BJ (cell line): Measurements from ENCODE around the gene SLC22A31. TPM values are rescaled to one million over a fixed set of nuclear protein-coding genes. Genes with fewer than 3 reads are reported as not detected.

Source experiments
- CTCF ChIA-PET: fragments of 350-600 bp; formaldehyde crosslinking; extraction: SDS; loops from one replicate; lab custom pipeline; 2021; ENCODE audit warnings: antibody characterized with exemption, inconsistent platforms; lab: Yijun Ruan, JAX
- POLR2A ChIA-PET: fragments of 300-600 bp; sonication (Branson Sonifier 250); formaldehyde crosslinking; extraction: SDS; loops from one replicate; lab custom pipeline; 2021; ENCODE audit warnings: antibody characterized with exemption; lab: Charles Lee
- DNase-seq: peaks from one replicate; pipeline ENCODE4 v3.0.0-alpha.2; 2011; ENCODE audit warnings: low read depth
- H3K27me3 ChIP-seq: 2 replicates; pipeline ENCODE4 v1.6.0; 2011; ENCODE audit warnings: low read length; ENCODE audit not compliant: control insufficient read depth, insufficient read depth
- H3K36me3 ChIP-seq: 2 replicates; pipeline ENCODE4 v1.5.1; 2011; ENCODE audit warnings: low read length; ENCODE audit not compliant: control insufficient read depth, insufficient read depth
- H3K4me3 ChIP-seq: 2 replicates; pipeline ENCODE4 v1.5.1; 2011; ENCODE audit warnings: low read depth, mild to moderate bottlenecking, control low read depth, low read length
- polyA plus RNA-seq: library from polyadenylated mRNA; depleted of rRNA; stranded (reverse); fragments of >200 nt; gene quantifications from 2 replicates; pipeline ENCODE4 v1.2.3, GENCODE V29; 2011
- TF ChIP-seq, protein P1 (sequence below): IDR thresholded peaks from 2 replicates; pipeline ENCODE4 v1.5.1; 2011; ENCODE audit warnings: low read depth, mild to moderate bottlenecking, control low read depth, inconsistent platforms, low read length, moderate library complexity; ENCODE audit not compliant: insufficient read depth

SLC22A31 gene
- polyA plus RNA-seq, 1 experiment: 0.11 TPM

- no peak for DNase-seq
- ChIA-PET CTCF (interaction anchor here (0.6 kb wide), 1 partner anchor 268 kb away, joined by 3 read pairs; no protein-coding TSS in a partner anchor), POLR2A (no interaction called here)
- TF ChIP-seq, protein P1, sequence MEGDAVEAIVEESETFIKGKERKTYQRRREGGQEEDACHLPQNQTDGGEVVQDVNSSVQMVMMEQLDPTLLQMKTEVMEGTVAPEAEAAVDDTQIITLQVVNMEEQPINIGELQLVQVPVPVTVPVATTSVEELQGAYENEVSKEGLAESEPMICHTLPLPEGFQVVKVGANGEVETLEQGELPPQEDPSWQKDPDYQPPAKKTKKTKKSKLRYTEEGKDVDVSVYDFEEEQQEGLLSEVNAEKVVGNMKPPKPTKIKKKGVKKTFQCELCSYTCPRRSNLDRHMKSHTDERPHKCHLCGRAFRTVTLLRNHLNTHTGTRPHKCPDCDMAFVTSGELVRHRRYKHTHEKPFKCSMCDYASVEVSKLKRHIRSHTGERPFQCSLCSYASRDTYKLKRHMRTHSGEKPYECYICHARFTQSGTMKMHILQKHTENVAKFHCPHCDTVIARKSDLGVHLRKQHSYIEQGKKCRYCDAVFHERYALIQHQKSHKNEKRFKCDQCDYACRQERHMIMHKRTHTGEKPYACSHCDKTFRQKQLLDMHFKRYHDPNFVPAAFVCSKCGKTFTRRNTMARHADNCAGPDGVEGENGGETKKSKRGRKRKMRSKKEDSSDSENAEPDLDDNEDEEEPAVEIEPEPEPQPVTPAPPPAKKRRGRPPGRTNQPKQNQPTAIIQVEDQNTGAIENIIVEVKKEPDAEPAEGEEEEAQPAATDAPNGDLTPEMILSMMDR: no peak
- no peaks in the 10 kb centered on the region; the same call in 1 of the 2 replicates for H3K36me3 ChIP-seq
- H3K4me3 ChIP-seq: no peak overlapping the region
- peaks cover 22% of the 10 kb centered on the region for H3K27me3 ChIP-seq
Observed at GRCh38 chr16:89197633-89198416, 2.5 kb downstream of the SLC22A31 start.

DNA sequence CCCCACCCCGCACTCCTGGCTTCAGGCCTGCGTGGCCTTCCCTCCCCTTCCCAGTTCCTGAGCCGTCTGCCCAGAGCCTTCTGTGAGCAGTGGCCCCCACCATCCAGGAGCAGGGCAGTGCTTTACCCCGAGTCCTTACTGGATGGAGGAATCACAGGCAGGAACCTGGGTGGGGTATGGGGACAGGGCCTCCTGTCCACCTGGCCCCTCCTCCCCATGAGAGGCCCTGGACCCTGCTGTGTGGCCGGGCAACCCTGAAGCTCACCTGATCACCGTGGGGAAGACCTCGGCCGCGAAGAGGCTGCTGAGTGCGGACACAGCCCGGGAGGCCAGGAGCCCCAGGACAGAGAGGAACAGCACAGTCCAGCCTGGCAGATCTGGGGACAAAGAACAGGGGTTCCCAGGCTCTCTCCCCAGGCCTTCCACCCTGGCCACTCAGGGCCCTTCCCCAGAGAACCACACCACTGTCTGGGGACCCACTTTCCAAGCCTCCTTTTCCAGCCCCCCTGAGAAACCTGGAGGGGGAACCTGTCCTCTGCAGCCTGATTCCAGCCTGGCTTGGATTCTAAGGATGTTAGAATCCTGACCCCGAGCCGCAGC lies 3.2 kb downstream of the SLC22A31 start:
- H3K27me3 ChIP-seq: peaks cover 18% of the 10 kb centered on the region
- H3K36me3 ChIP-seq: no peaks in the 10 kb centered on the region; the same call in 1 of the 2 replicates
- TF ChIP-seq, protein P1: no peak
- CTCF ChIA-PET: interaction anchor here (0.6 kb wide), 1 partner anchor 268 kb away, joined by 3 read pairs; no protein-coding TSS in a partner anchor
- H3K4me3 ChIP-seq: no peak overlapping the region
- no peak for DNase-seq
- POLR2A ChIA-PET: no interaction called here

GRCh38 chr16:89195521-89196171 lies 4.7 kb downstream of the SLC22A31 start:
- ChIA-PET CTCF (no interaction called here), POLR2A (no interaction called here)
- H3K27me3 ChIP-seq: peaks cover 16% of the 10 kb centered on the region
- DNase-seq: no peak
- no peaks in the 10 kb centered on the region; the same call in 1 of the 2 replicates for H3K36me3 ChIP-seq
- H3K4me3 ChIP-seq: no peak overlapping the region
- TF ChIP-seq, protein P1: no peak

DNA sequence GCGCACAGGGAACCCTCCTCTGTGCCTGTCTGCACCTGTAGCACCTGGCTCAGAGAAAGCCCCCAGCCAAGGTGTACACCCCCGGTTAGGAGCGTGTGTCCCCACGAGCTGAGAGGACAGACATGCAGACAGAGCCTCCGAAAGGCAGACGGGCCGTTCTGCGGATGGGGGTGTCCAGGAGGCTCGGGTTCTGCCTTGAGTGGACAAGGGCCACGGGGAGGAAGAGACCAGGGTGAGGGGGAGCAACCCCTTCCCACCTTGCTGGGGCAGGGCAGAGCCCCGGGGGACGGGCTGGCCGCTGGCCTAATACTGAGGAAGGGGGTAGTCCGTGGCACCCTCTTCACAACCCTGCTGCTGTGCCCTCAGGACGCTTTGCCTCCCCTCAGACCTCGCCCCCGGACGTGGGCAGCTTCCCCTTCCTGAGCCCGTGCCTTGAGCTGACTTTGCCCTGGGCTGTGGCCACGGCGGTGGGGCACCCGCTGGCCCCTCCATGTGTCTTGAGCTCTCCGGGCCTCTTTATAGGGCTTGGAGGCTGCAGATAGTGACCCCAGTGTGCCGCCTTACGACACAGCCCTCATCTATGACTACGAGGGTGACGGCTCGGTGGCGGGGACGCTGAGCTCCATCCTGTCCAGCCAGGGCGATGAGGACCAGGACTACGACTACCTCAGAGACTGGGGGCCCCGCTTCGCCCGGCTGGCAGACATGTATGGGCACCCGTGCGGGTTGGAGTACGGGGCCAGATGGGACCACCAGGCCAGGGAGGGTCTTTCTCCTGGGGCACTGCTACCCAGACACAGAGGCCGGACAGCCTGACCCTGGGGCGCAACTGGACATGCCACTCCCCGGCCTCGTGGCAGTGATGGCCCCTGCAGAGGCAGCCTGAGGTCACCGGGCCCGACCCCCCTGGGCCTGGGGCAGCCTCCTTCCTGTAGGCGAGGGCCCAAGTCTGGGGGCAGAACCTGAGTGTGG lies 5.7 kb downstream of the SLC22A31 start:
- peaks cover 6% of the 10 kb centered on the region for H3K27me3 ChIP-seq
- ChIA-PET CTCF (no interaction called here), POLR2A (no interaction called here)
- H3K4me3 ChIP-seq: no peak overlapping the region
- H3K36me3 ChIP-seq: no peaks in the 10 kb centered on the region; the same call in 1 of the 2 replicates
- DNase-seq: no peak
- TF ChIP-seq, protein P1: no peak
